BLaER1 treated with 17β-estradiol and CSF1 and Interleukin-3, amounts not matched to agents 10 nM and 100 nM (cell line): Measurements from ENCODE around the gene PNLIPRP3.

Source experiments
- H3K27ac ChIP-seq, 11 experiments: shearing (Covaris generic); formaldehyde crosslinking; 2 replicates each; pipeline ENCODE4 v1.8.1; 2022
- H3K27me3 ChIP-seq, 11 experiments: shearing (Covaris generic); formaldehyde crosslinking; 2 replicates each; pipeline ENCODE4 v1.8.1; 2022
- H3K36me3 ChIP-seq, 11 experiments: shearing (Covaris generic); formaldehyde crosslinking; 2 replicates each; pipeline ENCODE4 v1.8.1; 2022
- H3K4me1 ChIP-seq, 10 experiments: shearing (Covaris generic); formaldehyde crosslinking; 2 replicates each; pipeline ENCODE4 v1.8.1; 2022
- H3K4me2 ChIP-seq, 11 experiments: shearing (Covaris generic); formaldehyde crosslinking; 2 replicates each; pipeline ENCODE4 v1.8.1; 2022
- H3K4me3 ChIP-seq, 10 experiments: shearing (Covaris generic); formaldehyde crosslinking; 2 replicates each; pipeline ENCODE4 v1.8.1; 2022
- H3K9ac ChIP-seq, 11 experiments: shearing (Covaris generic); formaldehyde crosslinking; 2 replicates each; pipeline ENCODE4 v1.8.1; 2022
- H3K9me3 ChIP-seq, 11 experiments: shearing (Covaris generic); formaldehyde crosslinking; replicated peaks in 1 of 11; 2 replicates each; pipeline ENCODE4 v1.8.1; 2022
- H4K20me1 ChIP-seq, 11 experiments: shearing (Covaris generic); formaldehyde crosslinking; 2 replicates each; pipeline ENCODE4 v1.8.1; 2022
- Cebpa-rat ChIP-seq, 11 experiments: shearing (Covaris generic); IDR thresholded peaks; 2 replicates each; pipeline ENCODE4 v1.8.1; 2022

Gene PNLIPRP3

GRCh38 chr10:116465546-116465945 lies 37.9 kb downstream of the PNLIPRP3 start:
- H3K27ac ChIP-seq, result peak overlapping the region in 3 of 11 experiments; percentile 36 to 47 (median 47); a peak in 3 of 22 replicates
- no peaks in the 10 kb centered on the region for H3K27me3 ChIP-seq
- no peaks in the 10 kb centered on the region for H4K20me1 ChIP-seq
- no peak overlapping the region for H3K4me3 ChIP-seq
- peaks cover 6 to 18% (median 12%) of the 10 kb centered on the region in 10 experiments; a peak in 16 of 20 replicates for H3K4me1 ChIP-seq
- peak overlapping the region in 5 of 11 experiments; percentile 26 to 49 (median 39); a peak in 10 of 22 replicates for H3K4me2 ChIP-seq
- no peaks in the 10 kb centered on the region for H3K9me3 ChIP-seq
- H3K36me3 ChIP-seq, result no peaks in the 10 kb centered on the region
- TF ChIP-seq Cebpa-rat (IDR thresholded peaks at IDR 0.05), result no peak
- H3K9ac ChIP-seq, result no peak overlapping the region

- Histone ChIP-seq H3K9me3 (no peaks in the 10 kb centered on the region), H3K36me3 (no peaks in the 10 kb centered on the region), H4K20me1 (no peaks in the 10 kb centered on the region), H3K27ac (no peak overlapping the region), H3K9ac (no peak overlapping the region), H3K4me1 (peaks cover 6 to 18% (median 12%) of the 10 kb centered on the region in 10 experiments; a peak in 16 of 20 replicates), H3K27me3 (no peaks in the 10 kb centered on the region), H3K4me3 (no peak overlapping the region), H3K4me2 (no peak overlapping the region)
- no peak for TF ChIP-seq Cebpa-rat (IDR thresholded peaks at IDR 0.05)
Observed at GRCh38 chr10:116466715-116467422, 39.2 kb downstream of the PNLIPRP3 start.

- Histone ChIP-seq H3K9me3 (no peaks in the 10 kb centered on the region), H3K4me2 (no peak overlapping the region), H3K4me1 (peaks cover 4 to 16% (median 11%) of the 10 kb centered on the region in 10 experiments; a peak in 16 of 20 replicates), H3K27ac (no peak overlapping the region), H3K27me3 (no peaks in the 10 kb centered on the region), H3K4me3 (no peak overlapping the region), H3K9ac (no peak overlapping the region), H3K36me3 (no peaks in the 10 kb centered on the region), H4K20me1 (no peaks in the 10 kb centered on the region)
- no peak for TF ChIP-seq Cebpa-rat (IDR thresholded peaks at IDR 0.05)
Observed at GRCh38 chr10:116469437-116469836, 41.8 kb downstream of the PNLIPRP3 start.

- Histone ChIP-seq H3K4me2 (no peak overlapping the region), H3K4me1 (peaks cover 0 to 11% (median 6%) of the 10 kb centered on the region in 10 experiments; a peak in 10 of 20 replicates), H3K27me3 (no peaks in the 10 kb centered on the region), H3K36me3 (no peaks in the 10 kb centered on the region), H3K9ac (no peak overlapping the region), H3K27ac (no peak overlapping the region), H4K20me1 (no peaks in the 10 kb centered on the region), H3K4me3 (no peak overlapping the region), H3K9me3 (no peaks in the 10 kb centered on the region)
- no peak for TF ChIP-seq Cebpa-rat (IDR thresholded peaks at IDR 0.05)
Observed at GRCh38 chr10:116470071-116470470, 42.4 kb downstream of the PNLIPRP3 start.

GRCh38 chr10:116470768-116471415 lies 43.2 kb downstream of the PNLIPRP3 start:
- no peaks in the 10 kb centered on the region for H3K36me3 ChIP-seq
- no peak overlapping the region for H3K4me3 ChIP-seq
- peaks cover 0 to 3% (median under 1%) of the 10 kb centered on the region in 10 experiments; a peak in 8 of 20 replicates for H3K4me1 ChIP-seq
- no peaks in the 10 kb centered on the region for H4K20me1 ChIP-seq
- no peak overlapping the region for H3K4me2 ChIP-seq
- no peaks in the 10 kb centered on the region for H3K9me3 ChIP-seq
- TF ChIP-seq Cebpa-rat (IDR thresholded peaks at IDR 0.05), result no peak
- no peak overlapping the region for H3K27ac ChIP-seq
- no peak overlapping the region for H3K9ac ChIP-seq
- H3K27me3 ChIP-seq, result no peaks in the 10 kb centered on the region

GRCh38 chr10:116472891-116473290 lies 45.2 kb downstream of the PNLIPRP3 start:
- H3K9me3 ChIP-seq, result no peaks in the 10 kb centered on the region
- no peaks in the 10 kb centered on the region for H3K36me3 ChIP-seq
- H3K27me3 ChIP-seq, result no peaks in the 10 kb centered on the region
- no peaks in the 10 kb centered on the region for H4K20me1 ChIP-seq
- H3K4me2 ChIP-seq, result no peak overlapping the region
- no peak overlapping the region for H3K4me3 ChIP-seq
- H3K27ac ChIP-seq, result no peak overlapping the region
- H3K9ac ChIP-seq, result no peak overlapping the region
- TF ChIP-seq Cebpa-rat (IDR thresholded peaks at IDR 0.05), result no peak
- H3K4me1 ChIP-seq, result peaks cover 0 to 4% (median under 1%) of the 10 kb centered on the region in 10 experiments; a peak in 10 of 20 replicates

- TF ChIP-seq Cebpa-rat (IDR thresholded peaks at IDR 0.05), result no peak
- no peaks in the 10 kb centered on the region for H3K27me3 ChIP-seq
- H3K4me3 ChIP-seq, result no peak overlapping the region
- no peaks in the 10 kb centered on the region for H4K20me1 ChIP-seq
- H3K9me3 ChIP-seq, result no peaks in the 10 kb centered on the region
- no peak overlapping the region for H3K27ac ChIP-seq
- no peak overlapping the region for H3K4me2 ChIP-seq
- H3K9ac ChIP-seq, result no peak overlapping the region
- no peaks in the 10 kb centered on the region for H3K36me3 ChIP-seq
- H3K4me1 ChIP-seq, result peaks cover 0 to 13% (median 7%) of the 10 kb centered on the region in 10 experiments; a peak in 12 of 20 replicates
Observed at GRCh38 chr10:116475866-116476265, 48.2 kb downstream of the PNLIPRP3 start.

- peaks cover 0 to 13% (median 7%) of the 10 kb centered on the region in 10 experiments; a peak in 12 of 20 replicates for H3K4me1 ChIP-seq
- H4K20me1 ChIP-seq, result no peaks in the 10 kb centered on the region
- H3K9me3 ChIP-seq, result no peaks in the 10 kb centered on the region
- TF ChIP-seq Cebpa-rat (IDR thresholded peaks at IDR 0.05), result no peak
- H3K9ac ChIP-seq, result no peak overlapping the region
- no peak overlapping the region for H3K4me3 ChIP-seq
- H3K4me2 ChIP-seq, result no peak overlapping the region
- no peak overlapping the region for H3K27ac ChIP-seq
- H3K36me3 ChIP-seq, result no peaks in the 10 kb centered on the region
- H3K27me3 ChIP-seq, result no peaks in the 10 kb centered on the region
Observed at GRCh38 chr10:116476461-116476860, 48.8 kb downstream of the PNLIPRP3 start.

- Histone ChIP-seq H3K9ac (no peak overlapping the region), H3K27ac (no peak overlapping the region), H3K4me2 (peak overlapping the region in 8 of 11 experiments; percentile 21 to 66 (median 53); a peak in 15 of 22 replicates), H3K4me3 (no peak overlapping the region), H3K4me1 (peaks cover 0 to 13% (median 7%) of the 10 kb centered on the region in 10 experiments; a peak in 12 of 20 replicates), H4K20me1 (no peaks in the 10 kb centered on the region), H3K9me3 (no peaks in the 10 kb centered on the region), H3K27me3 (no peaks in the 10 kb centered on the region), H3K36me3 (no peaks in the 10 kb centered on the region)
- TF ChIP-seq Cebpa-rat (IDR thresholded peaks at IDR 0.05), result no peak
Observed at GRCh38 chr10:116477986-116478664, 50.5 kb downstream of the PNLIPRP3 start.
